ENCODE data around the gene SENP7. TPM values are rescaled to one million over a fixed set of nuclear protein-coding genes. Genes with fewer than 3 reads are reported as not detected.
A peak's percentile ranks its signal among the peaks of the same experiment; 100 is the strongest.
"Not testable (repeated sequence)": the region's sequence is repeated elsewhere in the genome, so short reads cannot be mapped to it uniquely, and the experiment has no call there.

The SENP7 gene, protein sequence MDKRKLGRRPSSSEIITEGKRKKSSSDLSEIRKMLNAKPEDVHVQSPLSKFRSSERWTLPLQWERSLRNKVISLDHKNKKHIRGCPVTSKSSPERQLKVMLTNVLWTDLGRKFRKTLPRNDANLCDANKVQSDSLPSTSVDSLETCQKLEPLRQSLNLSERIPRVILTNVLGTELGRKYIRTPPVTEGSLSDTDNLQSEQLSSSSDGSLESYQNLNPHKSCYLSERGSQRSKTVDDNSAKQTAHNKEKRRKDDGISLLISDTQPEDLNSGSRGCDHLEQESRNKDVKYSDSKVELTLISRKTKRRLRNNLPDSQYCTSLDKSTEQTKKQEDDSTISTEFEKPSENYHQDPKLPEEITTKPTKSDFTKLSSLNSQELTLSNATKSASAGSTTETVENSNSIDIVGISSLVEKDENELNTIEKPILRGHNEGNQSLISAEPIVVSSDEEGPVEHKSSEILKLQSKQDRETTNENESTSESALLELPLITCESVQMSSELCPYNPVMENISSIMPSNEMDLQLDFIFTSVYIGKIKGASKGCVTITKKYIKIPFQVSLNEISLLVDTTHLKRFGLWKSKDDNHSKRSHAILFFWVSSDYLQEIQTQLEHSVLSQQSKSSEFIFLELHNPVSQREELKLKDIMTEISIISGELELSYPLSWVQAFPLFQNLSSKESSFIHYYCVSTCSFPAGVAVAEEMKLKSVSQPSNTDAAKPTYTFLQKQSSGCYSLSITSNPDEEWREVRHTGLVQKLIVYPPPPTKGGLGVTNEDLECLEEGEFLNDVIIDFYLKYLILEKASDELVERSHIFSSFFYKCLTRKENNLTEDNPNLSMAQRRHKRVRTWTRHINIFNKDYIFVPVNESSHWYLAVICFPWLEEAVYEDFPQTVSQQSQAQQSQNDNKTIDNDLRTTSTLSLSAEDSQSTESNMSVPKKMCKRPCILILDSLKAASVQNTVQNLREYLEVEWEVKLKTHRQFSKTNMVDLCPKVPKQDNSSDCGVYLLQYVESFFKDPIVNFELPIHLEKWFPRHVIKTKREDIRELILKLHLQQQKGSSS
- total RNA-seq = 11.2 and 11.8 TPM in 2 replicates

DNA sequence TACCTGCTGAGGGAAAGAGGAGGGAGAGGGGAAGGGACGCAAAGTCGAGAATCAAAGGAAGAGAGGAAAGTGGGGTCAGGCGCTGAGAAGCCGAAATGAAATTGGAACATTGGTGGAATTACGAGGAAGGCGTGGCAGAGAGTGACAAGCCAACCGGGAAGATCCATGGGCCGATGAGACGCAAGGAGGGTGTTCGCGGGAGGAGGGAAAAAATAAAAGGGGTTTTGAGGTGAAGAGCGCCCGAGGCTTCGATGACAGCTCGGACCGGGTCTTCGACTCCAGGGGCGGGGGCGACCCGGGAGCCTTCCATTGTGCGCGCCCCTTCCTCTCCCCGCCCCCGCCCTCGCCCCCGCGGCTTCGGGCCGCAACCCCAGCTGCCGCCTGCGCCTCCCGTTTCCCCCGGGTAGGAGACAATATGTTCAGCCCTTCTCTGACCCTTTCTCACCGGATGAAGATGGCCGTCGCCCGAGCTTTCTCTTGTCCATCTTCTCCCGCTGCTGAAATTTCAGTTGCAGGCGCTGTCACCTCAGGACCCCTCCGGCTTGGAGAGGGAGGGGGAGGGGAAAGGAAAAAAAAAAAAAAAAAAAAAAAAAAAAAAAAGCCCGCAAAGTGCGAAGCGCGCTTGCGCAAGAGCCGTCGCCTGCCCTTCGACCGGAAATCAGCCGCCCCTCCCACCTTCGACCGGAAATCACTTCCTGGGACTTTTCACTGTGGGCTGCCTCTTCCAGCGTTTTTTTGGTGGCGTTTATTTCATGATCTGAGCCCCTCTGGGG lies at the start of gene SENP7:
SENP7 (minus strand) TSS at position 567 of the 773 bp plus-strand sequence; CDS start at position 485, 82 bp downstream.
- TF ChIP-seq, protein P1, sequence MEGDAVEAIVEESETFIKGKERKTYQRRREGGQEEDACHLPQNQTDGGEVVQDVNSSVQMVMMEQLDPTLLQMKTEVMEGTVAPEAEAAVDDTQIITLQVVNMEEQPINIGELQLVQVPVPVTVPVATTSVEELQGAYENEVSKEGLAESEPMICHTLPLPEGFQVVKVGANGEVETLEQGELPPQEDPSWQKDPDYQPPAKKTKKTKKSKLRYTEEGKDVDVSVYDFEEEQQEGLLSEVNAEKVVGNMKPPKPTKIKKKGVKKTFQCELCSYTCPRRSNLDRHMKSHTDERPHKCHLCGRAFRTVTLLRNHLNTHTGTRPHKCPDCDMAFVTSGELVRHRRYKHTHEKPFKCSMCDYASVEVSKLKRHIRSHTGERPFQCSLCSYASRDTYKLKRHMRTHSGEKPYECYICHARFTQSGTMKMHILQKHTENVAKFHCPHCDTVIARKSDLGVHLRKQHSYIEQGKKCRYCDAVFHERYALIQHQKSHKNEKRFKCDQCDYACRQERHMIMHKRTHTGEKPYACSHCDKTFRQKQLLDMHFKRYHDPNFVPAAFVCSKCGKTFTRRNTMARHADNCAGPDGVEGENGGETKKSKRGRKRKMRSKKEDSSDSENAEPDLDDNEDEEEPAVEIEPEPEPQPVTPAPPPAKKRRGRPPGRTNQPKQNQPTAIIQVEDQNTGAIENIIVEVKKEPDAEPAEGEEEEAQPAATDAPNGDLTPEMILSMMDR (IDR thresholded peaks at IDR 0.05; ENCODE audit: extremely low read depth, low read depth, low read length) = no peak
- Histone ChIP-seq H3K4me1 (ENCODE audit: insufficient read depth, low read length) (peaks cover 4% of the 10 kb centered on the region), H3K4me3 (ENCODE audit: insufficient read depth, low read length) (peak within 1 kb of the TSS; percentile 95), H3K27me3 (ENCODE audit: insufficient read depth, low read length) (peaks cover 7% of the 10 kb centered on the region), H2AFZ (ENCODE audit: low read length) (peak within 1 kb of the TSS; percentile 98), H3K27ac (ENCODE audit: low read depth, low read length) (peak within 1 kb of the TSS; percentile 99), H3K9me3 (ENCODE audit: low read depth, low read length) (no peaks in the 10 kb centered on the region), H3K79me2 (ENCODE audit: insufficient read depth, low read length) (peaks cover 9% of the 10 kb centered on the region), H4K20me1 (ENCODE audit: insufficient read depth, low read length) (no peaks in the 10 kb centered on the region), H3K36me3 (ENCODE audit: insufficient read depth, low read length) (no peaks in the 10 kb centered on the region), H3K4me2 (ENCODE audit: insufficient read depth, low read length) (peak within 1 kb of the TSS; percentile 89)
- DNase-seq (ENCODE audit: insufficient read length, low spot score, missing footprints) = peak; percentile 95

DNA sequence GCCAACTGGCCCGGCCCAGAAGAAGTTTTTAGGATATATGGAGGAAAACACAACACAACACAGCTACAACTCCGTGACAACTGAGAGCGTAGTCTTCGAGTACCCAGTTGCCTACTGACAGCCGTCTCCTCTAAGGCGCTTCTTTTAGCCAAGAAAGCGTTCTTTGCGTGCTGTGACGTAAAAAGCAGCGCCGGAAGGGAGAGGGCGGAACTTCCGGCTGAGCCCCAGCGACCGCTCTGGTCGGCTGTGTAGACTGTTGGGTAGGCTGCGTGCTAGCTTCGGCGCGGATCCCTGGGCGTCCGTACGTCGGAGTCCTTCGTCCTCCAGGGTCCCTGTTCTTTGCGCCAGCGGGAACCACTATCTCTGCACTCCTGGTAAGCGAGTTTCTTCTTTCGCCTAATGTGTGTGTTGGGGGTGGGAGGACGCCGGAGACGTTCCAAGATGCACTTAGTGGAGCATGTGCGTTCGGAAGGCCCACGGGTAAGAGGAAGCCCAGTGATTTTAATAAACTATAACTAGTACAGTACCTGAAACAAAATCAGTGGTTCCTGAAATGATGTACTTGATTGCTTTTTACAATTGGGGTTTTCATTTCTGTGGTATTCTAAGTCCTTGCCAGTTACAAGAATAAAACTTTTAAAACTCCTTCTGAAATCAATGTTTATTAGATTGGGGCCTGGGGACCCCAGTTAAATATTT lies 48.8 kb upstream of the SENP7 start, which contains the start of gene TRMT10C:
TRMT10C (plus strand) TSS at position 239 of the 699 bp plus-strand sequence. CDS start 2,914 bp downstream, outside the sequence.
- TF ChIP-seq, protein P1 (IDR thresholded peaks at IDR 0.05; ENCODE audit: extremely low read depth, low read depth, low read length) = no peak
- H3K4me3 ChIP-seq (ENCODE audit: insufficient read depth, low read length) = peak within 1 kb of the TSS; percentile 80
- H3K79me2 ChIP-seq (ENCODE audit: insufficient read depth, low read length) = peaks cover 42% of the 10 kb centered on the region
- H3K9me3 ChIP-seq (ENCODE audit: low read depth, low read length) = no peaks in the 10 kb centered on the region
- peak within 1 kb of the TSS; percentile 78 for H2AFZ ChIP-seq (ENCODE audit: low read length)
- H3K4me2 ChIP-seq (ENCODE audit: insufficient read depth, low read length) = peak within 1 kb of the TSS; percentile 74
- peak; percentile 97 for DNase-seq (ENCODE audit: insufficient read length, low spot score, missing footprints)
- H4K20me1 ChIP-seq (ENCODE audit: insufficient read depth, low read length) = peaks cover 11% of the 10 kb centered on the region
- peak within 1 kb of the TSS; percentile 81 for H3K27ac ChIP-seq (ENCODE audit: low read depth, low read length)
- H3K27me3 ChIP-seq (ENCODE audit: insufficient read depth, low read length) = peaks cover 9% of the 10 kb centered on the region
- H3K36me3 ChIP-seq (ENCODE audit: insufficient read depth, low read length) = peaks cover 19% of the 10 kb centered on the region
- peaks cover 6% of the 10 kb centered on the region for H3K4me1 ChIP-seq (ENCODE audit: insufficient read depth, low read length)

DNA sequence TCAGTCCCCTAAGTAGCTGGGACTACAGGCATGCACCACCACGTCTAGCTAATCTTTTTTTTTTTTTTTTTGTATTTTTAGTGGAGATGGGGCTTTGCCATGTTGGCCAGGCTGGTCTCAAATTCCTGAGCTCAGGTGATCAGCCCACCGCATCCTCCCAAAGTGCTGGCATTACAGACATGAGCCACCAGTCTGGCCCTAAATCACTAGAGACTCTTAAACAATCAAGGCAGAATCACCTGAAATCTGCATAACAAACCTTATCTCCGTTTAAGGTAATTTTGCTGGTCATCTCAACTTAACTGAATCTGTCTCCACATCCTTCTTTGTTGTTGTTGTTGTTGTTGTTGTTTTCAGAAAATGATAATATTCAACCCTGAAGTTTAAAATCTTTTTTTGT lies 43.1 kb upstream of the SENP7 start:
- no peak overlapping the region for H3K4me2 ChIP-seq (ENCODE audit: insufficient read depth, low read length)
- DNase-seq (ENCODE audit: insufficient read length, low spot score, missing footprints) = no peak
- no peaks in the 10 kb centered on the region for H3K4me1 ChIP-seq (ENCODE audit: insufficient read depth, low read length)
- no peaks in the 10 kb centered on the region for H4K20me1 ChIP-seq (ENCODE audit: insufficient read depth, low read length)
- no peak overlapping the region for H2AFZ ChIP-seq (ENCODE audit: low read length)
- H3K27ac ChIP-seq (ENCODE audit: low read depth, low read length) = no peak overlapping the region
- peaks cover 13% of the 10 kb centered on the region for H3K27me3 ChIP-seq (ENCODE audit: insufficient read depth, low read length)
- no peak overlapping the region for H3K4me3 ChIP-seq (ENCODE audit: insufficient read depth, low read length)
- no peaks in the 10 kb centered on the region for H3K79me2 ChIP-seq (ENCODE audit: insufficient read depth, low read length)
- no peaks in the 10 kb centered on the region for H3K9me3 ChIP-seq (ENCODE audit: low read depth, low read length)
- H3K36me3 ChIP-seq (ENCODE audit: insufficient read depth, low read length) = no peaks in the 10 kb centered on the region
- TF ChIP-seq, protein P1 (IDR thresholded peaks at IDR 0.05; ENCODE audit: extremely low read depth, low read depth, low read length) = no peak

DNA sequence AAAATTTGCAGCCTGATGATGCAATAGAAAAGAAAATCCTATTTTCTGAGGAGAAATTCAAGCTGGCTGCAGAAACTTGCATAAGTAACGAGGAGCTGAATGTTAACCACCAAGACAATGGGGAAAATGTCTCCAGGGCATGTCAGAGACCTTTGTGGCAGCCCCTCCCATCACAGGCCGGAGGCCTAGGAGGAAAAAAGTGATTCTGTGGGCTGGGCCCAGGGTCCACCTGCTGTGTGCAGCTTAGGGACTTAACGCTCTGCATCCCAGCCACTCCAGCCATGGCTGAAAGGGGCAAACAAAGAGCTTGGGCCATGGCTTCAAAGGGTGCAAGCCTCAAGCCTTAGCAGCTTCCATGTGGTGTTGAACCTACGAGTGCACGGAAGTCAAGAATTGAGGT lies 40.4 kb upstream of the SENP7 start:
- not testable (repeated sequence) for H4K20me1 ChIP-seq (ENCODE audit: insufficient read depth, low read length); H3K4me2 ChIP-seq (ENCODE audit: insufficient read depth, low read length); H3K4me1 ChIP-seq (ENCODE audit: insufficient read depth, low read length); H3K9me3 ChIP-seq (ENCODE audit: low read depth, low read length); H3K79me2 ChIP-seq (ENCODE audit: insufficient read depth, low read length); H2AFZ ChIP-seq (ENCODE audit: low read length); H3K4me3 ChIP-seq (ENCODE audit: insufficient read depth, low read length); H3K27ac ChIP-seq (ENCODE audit: low read depth, low read length); H3K36me3 ChIP-seq (ENCODE audit: insufficient read depth, low read length); DNase-seq (ENCODE audit: insufficient read length, low spot score, missing footprints)
- peaks cover 13% of the 10 kb centered on the region for H3K27me3 ChIP-seq (ENCODE audit: insufficient read depth, low read length)

DNA sequence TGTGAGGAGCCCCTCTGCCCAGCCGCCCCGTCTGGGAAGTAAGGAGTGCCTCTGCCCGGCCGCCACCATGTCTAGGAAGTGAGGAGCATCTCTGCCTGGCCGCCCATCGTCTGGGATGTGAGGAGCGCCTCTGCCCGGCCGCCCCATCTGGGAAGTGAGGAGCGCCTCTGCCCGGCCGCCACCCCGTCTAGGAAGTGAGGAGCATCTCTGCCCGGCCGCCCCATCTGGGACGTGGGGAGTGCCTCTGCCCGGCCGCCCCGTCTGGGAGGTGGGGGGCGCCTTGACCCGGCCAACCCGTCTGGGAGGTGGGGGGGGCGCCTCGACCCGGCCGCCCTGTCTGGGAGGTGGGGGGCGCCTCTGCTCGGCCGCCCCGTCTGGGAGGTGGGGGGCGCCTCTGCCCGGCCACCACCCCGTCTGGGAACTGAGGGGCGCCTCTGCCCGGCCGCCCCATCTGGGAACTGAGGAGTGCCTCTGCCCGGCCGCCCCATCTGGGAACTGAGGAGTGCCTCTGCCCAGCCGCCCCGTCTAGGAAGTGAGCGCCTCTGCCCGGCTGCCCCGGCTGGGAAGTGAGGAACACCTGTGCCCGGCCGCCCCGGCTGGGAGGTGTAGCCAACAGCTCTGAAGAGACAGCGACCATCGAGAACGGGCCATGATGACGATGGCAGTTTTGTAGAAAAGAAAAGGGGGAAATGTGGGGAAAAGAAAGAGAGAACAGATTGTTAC lies 38.5 kb upstream of the SENP7 start:
- not testable (repeated sequence) for H3K27ac ChIP-seq (ENCODE audit: low read depth, low read length); H2AFZ ChIP-seq (ENCODE audit: low read length); H3K36me3 ChIP-seq (ENCODE audit: insufficient read depth, low read length); H3K27me3 ChIP-seq (ENCODE audit: insufficient read depth, low read length); H3K4me1 ChIP-seq (ENCODE audit: insufficient read depth, low read length); H4K20me1 ChIP-seq (ENCODE audit: insufficient read depth, low read length); H3K79me2 ChIP-seq (ENCODE audit: insufficient read depth, low read length); H3K4me2 ChIP-seq (ENCODE audit: insufficient read depth, low read length); H3K9me3 ChIP-seq (ENCODE audit: low read depth, low read length); DNase-seq (ENCODE audit: insufficient read length, low spot score, missing footprints); H3K4me3 ChIP-seq (ENCODE audit: insufficient read depth, low read length)

Measured in osteoblast (primary cell).